GM19455 (cell line): Measurements from ENCODE around the gene LAD1.

Experiments used
- ATAC-seq: cut with Tn5 transposase; IDR thresholded peaks from one replicate; pipeline ENCODE4 v1.9.1; 2021; ENCODE audit not compliant: unreplicated experiment

LAD1 gene, protein sequence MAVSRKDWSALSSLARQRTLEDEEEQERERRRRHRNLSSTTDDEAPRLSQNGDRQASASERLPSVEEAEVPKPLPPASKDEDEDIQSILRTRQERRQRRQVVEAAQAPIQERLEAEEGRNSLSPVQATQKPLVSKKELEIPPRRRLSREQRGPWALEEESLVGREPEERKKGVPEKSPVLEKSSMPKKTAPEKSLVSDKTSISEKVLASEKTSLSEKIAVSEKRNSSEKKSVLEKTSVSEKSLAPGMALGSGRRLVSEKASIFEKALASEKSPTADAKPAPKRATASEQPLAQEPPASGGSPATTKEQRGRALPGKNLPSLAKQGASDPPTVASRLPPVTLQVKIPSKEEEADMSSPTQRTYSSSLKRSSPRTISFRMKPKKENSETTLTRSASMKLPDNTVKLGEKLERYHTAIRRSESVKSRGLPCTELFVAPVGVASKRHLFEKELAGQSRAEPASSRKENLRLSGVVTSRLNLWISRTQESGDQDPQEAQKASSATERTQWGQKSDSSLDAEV

DNA sequence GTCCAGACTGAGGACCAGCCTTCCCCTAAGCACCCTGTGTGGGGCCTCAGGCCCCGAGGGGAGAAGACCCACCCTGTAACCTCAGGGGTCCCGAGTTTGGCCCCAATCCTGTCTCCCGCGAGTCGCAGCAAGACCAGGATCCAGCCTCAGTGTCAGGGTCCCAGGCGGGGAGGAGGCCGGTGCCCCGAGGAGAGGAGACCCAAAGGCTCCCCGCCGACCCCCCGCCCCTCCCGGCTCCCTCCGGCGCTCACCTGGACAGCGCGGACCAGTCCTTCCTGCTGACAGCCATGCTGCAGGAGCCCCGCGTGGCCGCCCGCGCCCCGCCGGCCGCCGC, at the start of gene LAD1:
Gene LAD1, minus strand, starts transcription at position 307 of the 334 bp plus-strand sequence. Its CDS starts 18 bp downstream, at position 289.
- no peak for ATAC-seq

DNA sequence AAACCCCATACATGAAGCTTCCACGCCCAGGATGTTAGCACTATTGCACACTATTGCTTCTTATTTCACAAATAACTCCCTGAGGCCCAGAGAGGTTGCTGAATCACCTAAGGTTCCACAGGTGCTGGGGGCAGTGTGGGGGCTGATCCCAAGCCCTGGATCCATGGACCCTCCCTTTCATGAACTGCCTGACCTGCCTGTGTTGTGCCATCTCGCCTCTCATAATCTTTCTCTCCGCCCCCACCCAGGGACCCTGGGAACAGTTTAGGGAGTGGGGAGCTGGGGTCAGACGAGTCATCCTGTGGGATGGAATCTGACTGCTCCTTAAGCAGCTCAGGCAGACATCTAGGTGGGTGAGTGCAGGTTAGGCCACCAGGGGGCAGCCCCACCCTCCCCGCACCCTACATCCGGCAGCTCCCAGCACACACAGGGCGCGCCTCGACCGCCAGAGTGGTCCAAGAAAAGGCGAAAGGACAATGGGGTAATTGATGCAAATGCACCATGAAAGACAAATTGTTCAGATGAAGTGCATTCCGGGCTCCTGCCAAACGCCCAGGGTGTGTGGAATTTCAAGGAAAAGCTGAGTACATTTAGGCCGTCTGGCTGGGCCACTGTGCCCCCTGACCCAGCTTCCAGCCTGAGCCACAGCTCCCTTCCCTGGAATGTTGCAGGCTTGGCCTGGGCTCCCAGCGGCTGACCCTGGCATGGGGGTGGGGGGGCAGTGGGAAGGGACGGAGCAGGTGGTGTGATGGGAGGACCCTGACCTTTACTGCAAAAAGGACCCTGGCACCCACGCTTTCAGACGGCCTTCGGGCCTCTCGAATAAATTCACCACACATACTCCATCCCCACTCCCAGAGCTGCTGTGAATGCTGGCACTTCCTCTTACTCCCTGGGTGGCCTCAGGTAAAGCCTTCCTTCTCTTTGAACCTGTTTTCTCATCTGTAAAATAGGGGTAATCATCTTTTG, 49.1 kb upstream of the LAD1 start:
- ATAC-seq, result peak; percentile 74

DNA sequence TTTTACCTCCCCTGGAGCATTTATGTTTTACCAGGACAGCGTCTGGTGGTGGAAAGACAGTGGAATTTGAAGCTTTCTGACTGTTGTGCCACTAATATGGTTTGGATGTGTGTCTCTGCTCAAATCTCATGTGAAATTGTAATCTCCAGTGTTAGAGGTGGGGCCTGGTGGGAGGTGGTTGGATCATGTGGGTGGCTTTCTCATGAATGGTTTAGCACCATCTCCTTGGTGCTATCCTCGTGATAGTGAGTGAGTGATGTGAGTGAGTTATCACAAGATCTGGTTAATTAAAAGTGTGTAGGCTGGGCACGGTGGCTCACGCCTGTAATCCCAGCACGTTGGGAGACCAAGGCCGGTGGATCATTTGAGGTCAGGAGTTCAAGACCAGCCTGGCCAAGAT, 46.2 kb upstream of the LAD1 start:
- no peak for ATAC-seq

DNA sequence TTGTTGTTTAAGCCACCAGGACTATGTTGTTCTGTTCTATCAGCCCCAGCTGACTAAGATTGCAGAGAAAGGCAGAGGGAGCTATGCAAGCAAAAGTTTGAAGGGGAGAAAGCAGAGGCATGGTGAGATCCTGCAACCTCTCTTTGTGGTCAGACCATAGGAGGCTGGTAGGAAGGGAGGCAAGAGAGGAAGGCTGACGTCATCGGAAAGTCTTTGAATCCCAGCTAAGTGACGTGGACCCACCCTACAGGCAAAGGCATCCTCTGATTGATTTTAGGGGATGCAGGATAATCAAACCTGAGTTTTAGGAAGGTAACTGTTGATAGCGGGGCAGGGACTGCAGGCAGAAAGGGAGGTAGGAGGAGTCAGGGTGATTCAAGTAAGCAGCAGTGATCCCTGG, 45.7 kb upstream of the LAD1 start:
- ATAC-seq, result no peak

DNA sequence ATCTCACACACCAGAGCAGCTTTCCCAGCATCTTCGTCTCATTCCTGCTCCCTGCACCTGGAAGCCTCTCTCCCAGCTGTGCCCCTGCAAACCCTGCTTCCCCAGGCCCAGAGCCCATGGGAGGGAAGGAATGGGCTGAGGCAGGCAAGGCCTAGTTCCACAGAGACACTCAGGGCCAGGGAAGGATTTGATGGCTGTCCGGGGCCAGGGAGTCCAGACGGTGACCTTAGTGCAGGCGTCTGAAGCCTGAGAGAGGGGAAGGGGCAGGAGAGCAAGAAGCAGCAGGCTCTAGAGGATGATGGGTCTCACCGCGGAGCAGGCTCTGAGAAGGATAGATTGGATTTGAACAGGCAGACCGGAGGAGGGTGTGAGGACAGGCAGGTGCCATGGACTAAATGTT, 44.6 kb upstream of the LAD1 start:
- no peak for ATAC-seq

DNA sequence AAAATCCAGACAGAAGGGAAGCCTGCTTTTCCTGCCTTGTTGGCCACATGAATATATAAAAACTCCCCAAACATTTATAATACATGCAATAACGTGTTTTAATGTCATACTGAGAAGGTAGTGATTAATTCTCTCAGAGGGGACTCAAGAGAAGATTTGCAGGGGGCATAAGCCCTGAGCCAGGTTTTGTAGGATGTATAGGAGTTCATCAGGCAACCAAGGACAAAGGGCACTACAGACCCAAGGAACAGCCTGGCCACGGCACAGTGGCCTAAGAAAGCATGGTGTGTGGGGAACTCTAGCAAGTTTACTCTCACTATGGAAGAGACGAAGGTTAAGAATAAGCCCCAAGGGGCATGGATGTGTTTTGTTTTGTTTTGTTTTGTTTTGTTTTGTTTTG, 37.8 kb upstream of the LAD1 start:
- no peak for ATAC-seq

DNA sequence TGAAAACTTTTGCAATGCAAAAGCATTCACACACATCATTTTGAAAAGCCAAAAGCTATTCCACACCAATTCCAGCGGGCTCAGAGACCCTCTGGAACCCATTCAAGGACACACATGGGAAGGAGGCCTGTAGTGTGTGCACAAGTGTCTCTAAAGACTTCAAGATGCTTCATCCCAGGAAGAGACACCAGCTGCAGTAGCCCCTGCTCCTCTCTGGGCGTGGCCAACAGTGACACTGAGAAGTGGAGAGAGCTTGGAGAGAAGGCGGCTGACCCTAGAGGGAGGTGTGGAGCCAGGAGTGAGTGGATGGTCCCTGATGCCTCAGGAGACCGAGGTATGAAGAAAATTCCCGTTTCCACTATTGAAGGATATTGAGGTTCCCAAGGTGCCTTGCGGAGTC, 37.3 kb upstream of the LAD1 start:
- ATAC-seq, result no peak

DNA sequence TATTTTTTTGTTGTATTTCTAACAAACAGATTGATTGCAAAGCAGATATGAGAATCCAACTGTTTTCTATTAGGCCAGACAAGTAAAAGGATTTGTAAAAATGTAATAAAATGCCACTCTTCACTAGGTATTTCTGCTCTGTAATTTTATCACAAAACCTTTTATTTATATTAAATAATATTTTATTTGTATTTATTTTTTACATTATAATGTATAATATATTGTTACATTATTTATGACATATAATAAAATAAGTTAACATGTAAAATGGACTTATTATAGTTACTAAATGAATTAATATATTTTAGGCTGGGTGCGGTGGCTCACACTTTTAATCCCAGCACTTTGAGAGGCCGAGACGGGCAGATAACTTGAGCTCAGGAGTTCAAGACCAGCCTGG, 35.1 kb upstream of the LAD1 start:
- ATAC-seq, result no peak

DNA sequence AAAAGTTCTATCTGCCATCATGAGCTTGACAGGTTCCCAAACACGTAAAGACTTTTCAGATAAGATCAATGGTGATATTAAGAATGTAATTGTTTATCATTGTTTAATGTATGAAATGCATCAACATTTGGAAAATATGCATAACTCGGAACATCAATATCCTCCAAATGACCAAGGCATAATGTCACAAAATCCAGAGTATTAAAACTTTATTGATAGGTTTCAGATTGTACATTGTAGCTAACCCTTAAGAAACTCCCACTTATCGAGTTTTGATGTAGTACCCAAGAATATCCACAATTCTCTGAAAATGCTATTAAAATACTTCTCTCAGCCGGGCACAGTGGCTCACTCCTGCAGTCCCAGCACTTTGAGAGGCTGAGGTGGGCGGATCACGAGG, 34.5 kb upstream of the LAD1 start:
- no peak for ATAC-seq

DNA sequence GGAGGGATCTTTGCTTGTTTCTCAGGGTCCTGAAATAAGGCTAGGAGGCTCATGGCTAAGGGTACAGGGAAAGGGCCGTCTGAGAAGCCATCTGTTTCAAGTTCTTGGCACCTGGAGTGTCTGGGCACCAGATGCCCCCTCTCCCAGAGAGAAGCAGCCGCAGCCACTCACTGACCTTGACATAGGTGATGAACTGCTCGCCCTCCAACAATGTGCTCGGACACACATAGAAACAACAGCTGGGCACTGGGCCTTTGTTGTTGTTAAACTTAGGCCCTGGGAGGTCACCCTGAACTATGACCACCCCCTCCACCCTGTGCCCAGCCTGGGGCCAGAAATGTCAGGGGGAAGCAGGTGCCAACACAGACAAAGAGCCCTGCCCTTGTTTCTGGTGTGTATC, 31.7 kb upstream of the LAD1 start:
- no peak for ATAC-seq

DNA sequence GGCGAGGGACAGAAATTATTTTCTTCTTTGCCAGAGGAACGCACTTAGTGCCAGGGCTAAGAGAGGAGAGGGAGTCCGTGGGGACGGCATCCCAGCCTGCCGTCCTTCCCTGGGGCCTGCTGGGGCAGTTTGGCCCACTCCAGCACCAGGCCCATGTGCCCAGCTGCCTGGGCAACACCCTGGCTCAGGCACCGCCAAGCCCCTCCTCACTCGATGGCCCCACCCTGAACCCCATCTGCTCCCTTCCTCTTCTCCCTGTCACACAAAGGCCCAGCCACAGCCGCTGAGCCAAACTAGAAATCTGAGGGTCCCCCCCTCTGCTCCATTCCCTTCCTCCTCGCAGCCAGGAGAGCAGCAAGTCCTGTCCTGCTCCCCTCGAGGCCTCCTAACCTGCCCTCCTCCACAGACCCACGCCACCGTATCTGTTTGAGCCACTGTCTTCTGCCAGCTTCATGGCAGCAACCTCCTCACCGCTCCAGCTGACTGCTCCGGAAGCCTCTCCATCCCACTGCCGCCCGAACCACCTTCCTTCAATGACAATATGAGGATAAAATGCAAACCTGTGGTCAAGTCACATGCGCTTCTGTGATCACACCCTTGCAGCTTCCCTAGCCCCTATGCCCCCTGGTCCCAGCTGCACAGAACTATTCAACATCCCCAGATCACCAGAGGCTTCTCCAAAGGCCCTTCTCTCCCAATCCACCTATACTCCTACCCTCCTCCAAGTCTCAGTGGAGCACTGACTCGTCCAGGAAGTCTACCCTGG, 30.8 kb upstream of the LAD1 start:
- no peak for ATAC-seq

DNA sequence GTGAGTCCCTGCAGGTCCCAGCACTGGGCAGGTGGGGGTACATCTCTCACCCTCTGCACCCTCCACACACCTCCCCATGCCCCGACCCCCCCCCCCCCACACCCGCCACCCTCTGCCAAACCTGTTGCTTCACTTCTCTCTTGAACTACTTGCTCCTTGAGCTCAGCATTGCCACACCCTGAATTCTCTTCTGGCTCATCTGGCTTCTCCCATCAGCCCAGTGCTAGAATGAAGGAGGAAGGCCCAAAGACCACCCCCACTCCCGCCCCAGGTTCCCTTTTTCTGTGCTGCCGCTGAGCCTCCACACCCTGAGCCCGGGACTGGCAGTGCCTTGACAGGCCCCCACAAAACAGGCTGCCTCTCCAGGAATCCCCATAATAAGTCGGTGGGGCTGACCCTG, 28.8 kb upstream of the LAD1 start:
- no peak for ATAC-seq

DNA sequence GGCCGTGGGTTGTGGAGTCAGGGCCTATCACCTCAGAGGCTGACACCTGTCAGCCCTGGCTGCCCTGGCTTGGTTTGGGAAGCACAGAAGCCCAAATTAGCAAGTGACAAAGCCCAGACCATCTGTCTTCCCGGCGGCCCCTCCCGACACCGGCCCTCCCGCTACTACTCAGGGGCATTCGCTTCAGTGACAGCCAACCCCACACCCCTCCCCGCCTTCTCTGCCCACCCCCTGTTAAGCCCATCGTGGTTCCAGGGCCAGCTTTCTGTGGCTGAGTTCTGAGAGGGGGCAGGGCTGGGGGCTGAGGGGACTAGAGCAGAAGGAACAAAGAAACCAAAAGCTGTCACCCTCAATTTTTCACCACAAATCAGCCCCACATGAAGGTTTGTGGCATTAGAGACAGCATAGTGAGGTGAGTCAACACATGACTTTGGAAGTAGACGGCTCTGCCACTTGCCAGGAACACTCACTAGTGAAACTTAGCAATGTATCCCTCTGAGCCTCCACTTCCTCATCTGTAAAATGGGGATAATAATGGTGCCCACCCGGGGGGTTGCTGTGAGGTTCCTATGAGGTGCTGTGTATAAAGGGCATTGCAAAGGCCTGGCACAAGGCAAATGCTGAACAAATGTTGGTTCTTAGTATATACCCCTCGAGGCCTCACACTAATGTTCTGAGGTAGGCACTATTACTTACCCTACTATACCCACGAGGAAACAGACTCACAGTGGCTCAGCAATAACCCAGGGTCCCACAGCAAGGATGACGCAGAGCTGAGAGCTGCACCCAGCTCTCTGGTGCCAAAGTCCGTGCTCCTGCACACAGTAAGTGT, 27.6 kb upstream of the LAD1 start:
- ATAC-seq, result no peak

DNA sequence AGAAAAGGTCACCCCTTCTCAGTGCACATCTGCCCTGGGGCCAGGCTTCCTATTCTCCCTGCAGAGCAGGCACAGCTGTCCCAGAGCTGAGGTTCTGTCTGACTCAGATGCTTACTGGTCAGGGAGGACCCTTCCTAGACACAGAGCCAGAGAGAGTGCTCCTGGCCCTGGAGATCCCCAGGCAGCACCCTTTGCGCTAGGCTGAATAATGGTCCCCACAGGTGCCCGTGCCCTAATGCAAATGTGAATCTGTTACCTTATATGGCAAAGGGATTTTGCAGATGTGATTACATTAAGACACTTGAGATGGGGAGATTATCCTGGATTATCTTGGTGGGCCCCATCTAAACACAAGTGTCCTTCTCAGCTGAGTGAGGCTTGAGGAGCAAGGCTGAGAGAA, 25.0 kb upstream of the LAD1 start:
- ATAC-seq, result no peak

DNA sequence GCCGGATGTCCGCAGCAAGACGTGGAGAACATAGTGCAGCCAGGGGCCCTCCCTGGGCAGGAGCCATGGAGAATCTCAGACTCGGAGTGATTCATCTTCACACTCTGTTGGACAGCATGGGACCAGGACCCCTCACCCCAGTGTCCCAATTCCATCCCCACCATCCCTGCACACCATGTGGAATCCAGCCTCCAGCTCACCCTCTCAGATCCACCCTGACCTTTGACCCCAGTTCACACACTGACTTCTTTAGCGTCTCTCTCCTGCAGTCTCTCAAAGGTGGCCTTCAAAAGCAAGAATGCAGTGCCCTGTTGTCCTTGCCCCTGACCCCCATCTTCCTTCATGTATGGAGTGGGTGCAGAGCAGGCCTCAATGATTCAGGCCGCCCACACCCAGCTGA, 24.5 kb upstream of the LAD1 start:
- ATAC-seq, result no peak

DNA sequence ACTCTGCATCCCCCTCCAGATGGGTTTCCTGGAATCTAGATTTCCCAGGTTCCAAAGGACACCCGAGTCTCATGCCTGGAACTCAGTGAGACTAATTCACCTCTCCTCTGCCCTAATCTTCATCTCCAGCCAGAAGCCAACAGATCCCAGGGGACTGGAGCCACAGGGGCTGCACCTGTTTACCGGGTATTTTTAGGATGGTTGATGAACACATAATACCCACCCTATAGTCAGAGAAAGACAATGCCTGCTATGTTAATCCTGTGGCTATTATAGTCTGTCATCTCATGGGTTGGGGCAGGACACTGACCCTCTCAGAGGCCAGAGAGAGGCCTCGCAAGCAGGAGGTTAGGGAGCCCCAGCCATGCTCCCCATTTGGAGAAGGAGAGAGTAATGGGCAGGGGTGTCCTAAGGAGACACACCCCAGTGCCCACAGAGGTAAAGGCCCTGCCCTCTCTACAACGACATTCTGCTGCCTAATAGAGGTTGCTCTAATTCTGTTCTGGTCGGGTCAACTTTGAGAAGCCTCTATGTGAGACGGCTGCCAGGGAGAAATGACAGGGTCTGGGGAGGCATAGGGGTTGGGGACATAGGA, 23.4 kb upstream of the LAD1 start:
- no peak for ATAC-seq

DNA sequence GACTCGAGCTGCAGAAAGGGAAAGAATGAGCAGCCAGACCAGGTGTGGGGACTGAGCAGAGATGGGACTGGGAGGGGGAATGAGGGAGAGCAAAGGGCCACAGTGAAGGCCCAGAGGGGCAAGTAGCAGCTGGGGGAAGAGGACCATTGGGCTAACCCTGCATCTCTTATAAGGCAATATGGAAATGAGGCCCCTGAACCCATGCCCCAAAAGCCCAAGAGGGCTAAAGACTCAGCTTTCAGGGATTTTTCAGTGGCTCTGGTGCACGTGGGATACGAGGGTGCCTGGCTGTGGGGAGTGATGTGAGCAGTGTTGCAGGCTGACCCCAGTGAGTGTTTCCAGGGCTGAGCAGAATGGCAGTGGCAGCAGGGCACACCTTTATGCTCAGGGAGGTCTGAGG, 22.9 kb upstream of the LAD1 start:
- no peak for ATAC-seq

DNA sequence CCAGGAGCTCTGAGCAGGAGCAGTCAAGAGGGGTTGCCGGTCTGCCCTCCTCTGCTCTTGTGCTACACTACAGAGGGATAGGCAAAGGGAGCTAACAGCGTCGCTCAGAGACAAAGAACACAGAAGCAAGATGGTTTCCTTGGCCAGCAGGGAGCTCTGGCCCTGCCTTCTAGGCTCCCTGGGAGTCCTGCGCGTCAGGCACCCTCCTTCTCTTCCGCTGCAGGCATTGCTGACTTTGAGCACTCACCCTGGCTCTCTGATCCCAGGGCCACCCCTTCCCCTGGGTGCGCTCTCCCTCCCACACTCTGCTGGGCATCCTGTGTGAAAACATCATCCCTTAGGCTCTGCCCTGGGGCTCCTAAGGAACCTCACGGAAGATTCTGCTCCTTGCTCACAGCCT, 21.9 kb upstream of the LAD1 start:
- no peak for ATAC-seq

DNA sequence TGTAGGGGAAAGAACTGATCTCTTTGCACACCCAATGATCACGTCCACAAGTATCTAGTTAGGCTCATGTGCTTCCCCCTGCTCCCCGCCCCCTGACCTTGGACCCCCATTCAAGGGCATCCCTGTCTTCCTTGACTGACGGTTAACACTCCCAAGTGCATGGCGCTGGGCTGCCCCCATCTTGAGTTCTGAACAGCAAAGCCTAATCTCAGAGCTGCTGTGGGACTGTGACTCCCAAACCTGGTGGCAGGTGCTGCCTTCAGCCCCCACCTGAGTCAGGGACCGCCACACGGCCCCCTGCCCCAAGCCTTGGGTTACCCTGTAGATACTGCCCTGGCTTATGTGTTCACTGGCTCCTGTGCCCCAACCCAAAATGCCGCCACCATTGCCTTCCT, 21.5 kb upstream of the LAD1 start:
- ATAC-seq, result no peak
